COR-L47 (cell line): ENCODE data around the gene ANKRD61.
"Not testable (repeated sequence)": the region's sequence is repeated elsewhere in the genome, so short reads cannot be mapped to it uniquely, and the experiment has no call there.

ENCODE experiments used
- DNase-seq: peaks from one replicate; lab custom pipeline; 2025; lab: John Stamatoyannopoulos, UW

ANKRD61 gene

GRCh38 chr7:6030988-6031387 is at the start of gene ANKRD61:
TSS of gene ANKRD61 (plus strand) at chr7:6031376. CDS start at chr7:6031376, 0 bp downstream.
- DNase-seq = no peak

- DNase-seq = not testable (repeated sequence)
These were observed 44.1 kb upstream of the ANKRD61 start for GRCh38 chr7:5987061-5987460.

DNA sequence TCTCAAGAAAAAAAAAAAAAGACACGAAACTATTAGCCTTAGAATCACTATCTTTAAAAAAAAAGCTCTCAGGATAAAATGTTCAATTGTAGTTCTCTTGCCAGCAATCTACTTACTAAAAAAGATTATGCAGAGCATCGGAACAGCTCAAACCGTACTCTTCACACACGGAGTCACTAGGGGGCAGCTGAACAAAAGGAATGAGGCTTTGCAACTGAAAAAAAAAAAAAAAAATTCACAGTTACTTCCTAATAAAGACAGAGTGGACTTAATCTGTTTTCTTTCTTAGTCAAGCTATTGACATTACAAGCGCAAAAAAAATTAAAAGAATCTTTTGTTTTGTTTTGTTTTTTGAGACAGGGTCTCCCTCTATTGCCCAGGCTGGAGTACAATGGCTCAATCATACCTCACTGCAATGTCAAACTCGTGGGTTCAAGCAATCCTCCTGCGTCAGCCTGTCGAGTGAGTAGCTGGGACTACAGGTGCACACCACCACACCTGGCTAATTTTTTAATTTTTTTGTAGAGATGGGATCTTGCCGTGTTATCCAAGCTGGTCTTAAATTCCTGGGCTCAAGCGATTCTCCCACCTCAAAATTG is 33.9 kb upstream of the ANKRD61 start:
- DNase-seq = no peak

DNA sequence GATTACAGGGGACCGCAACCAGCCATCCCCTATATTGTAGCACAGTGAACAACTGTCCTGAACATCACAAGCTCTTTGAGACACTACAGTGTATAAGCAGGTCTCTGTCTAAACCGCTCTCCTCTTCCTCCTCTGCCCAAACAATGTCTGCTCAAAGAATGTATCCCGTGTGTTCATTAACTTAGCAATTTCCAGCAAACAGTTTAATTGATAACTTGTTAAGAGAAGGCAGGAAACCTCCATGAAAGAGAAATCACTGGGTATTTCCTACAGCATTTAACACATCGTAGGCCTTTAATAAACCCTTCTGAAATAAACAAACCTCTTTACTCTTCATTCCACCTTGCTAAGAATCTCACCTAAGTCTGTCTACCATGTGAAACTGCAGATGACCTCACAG is 23.8 kb upstream of the ANKRD61 start:
- DNase-seq = no peak

DNA sequence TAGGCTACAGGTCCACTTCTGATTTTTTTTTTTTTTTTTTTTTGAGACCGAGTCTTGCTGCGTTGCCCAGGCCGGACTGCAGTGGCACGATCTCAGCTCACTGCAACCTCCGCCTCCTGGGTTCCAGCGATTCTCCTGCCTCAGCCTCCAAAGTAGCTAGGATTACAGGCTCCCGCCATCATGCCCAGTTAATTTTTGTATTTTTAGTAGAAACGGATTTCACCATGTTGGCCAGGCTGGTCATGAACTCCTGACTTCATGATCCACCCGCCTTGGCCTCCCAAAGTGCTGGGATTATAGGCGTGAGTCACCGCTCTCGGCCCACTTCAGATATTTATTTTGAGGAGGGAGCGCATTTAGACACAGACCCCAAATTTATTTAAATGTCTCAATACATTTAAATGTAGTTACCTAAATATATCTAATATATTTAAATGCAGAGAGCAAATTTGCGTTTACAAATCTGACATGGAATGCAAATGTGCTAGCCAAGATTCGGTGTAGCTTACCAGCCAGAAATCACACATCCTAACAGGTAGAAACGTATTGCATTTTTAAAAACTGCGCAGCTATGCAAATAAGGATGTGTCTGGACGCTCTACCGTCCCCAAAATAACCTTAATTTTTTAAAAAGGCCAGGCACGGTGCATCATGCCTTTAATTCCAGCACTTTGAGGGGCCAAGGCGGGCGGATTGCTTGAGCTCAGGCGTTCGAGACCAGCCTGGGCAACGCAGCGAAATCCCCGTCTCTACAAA is 23.2 kb upstream of the ANKRD61 start:
- not testable (repeated sequence) for DNase-seq

GRCh38 chr7:6008668-6009611 is 22.2 kb upstream of the ANKRD61 start, which contains the start of the genes AIMP2 and PMS2:
TSS of gene AIMP2 (plus strand) at chr7:6009272. CDS start at chr7:6009364, 92 bp downstream.
TSS of gene PMS2 (minus strand) at chr7:6009049. CDS start at chr7:6009019, 30 bp downstream.
- peak; percentile 98 for DNase-seq

GRCh38 chr7:6010370-6010769 is 20.8 kb upstream of the ANKRD61 start:
- DNase-seq = not testable (repeated sequence)

- no peak for DNase-seq
These were observed 19.6 kb upstream of the ANKRD61 start for GRCh38 chr7:6011541-6011940.

DNA sequence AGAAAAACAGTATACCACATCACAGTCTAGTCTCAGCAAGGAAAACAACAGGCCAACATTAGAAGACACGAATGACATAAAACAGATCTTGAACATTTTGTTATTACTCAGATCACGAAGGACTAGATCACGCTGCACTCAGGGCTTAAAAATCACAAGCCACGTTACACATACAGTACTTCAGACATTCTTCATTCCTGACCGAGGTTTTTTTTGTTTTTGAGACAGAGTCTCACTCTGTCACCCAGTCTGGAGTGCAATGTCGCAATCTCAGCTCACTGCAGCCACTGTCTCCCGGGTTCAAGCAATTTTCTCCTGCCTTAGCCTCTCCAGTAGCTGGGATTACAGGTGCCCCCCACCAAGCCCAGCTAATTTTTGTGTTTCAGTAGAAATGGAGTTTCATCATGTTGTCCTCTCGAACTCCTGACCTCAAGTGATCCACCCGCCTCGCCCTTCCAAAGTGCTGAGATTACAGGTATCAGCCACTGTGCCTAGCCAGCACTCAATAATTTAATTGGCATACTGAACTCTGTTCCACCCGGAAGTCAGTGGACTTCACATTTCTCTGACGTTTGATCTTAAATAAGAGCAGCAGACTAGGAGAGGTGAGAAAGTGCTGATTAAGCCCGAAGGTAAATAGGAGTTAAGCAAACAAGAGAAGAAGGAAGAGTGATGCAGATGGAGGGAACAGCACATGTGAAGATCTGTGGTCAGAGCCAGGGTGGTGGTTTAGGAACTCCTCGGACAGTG is 18.6 kb upstream of the ANKRD61 start:
- DNase-seq = no peak

DNA sequence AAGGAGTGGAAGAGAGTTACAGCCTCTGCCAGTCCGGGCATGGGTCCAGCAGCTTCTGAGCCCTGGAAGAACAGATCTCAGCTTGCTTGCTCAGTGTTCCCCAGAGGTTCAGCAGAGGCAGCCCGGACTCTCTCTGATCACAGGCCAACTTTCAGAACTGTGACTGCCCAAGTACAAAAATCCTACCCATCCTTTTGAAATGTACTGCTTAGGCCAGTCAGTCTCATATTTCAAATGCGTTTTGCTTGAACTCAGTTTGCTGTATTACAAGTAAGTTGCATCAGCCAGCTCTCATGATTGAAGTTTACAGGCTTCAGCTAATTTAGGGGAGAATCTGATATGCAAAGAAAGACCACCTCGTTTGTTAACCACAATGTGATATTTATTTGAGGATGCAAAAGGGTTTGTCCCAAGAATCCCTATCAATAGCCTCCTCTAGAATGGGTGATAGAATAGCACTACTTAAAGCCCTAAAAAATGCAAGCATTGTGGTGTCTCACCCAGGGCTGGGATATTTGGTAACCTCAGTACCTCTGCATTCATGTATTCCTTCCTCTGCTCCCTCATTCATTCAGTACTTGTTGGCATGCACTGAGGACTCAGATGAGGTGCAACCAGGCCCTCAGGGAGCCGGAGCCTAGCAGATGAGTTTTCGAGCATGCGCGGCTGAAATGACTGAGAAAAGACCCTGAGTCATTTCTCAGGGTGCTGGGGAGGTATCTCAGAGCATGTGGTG is 15.1 kb upstream of the ANKRD61 start:
- DNase-seq = no peak

DNA sequence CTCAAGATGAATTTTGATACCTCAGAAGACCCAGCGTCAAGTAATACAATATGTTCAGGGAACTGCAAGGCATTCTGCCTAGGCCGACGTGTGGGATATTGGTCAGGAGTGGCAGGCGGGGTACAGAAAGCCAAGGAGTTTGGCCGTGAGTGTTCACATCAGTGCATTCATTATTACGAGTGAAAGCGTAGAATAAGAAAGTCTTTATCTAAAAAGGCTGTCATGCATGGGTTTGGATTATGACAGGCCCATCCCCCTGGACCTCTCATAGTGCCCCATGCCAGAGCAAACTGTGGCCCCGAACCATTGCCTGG is 14.6 kb upstream of the ANKRD61 start:
- DNase-seq = no peak

DNA sequence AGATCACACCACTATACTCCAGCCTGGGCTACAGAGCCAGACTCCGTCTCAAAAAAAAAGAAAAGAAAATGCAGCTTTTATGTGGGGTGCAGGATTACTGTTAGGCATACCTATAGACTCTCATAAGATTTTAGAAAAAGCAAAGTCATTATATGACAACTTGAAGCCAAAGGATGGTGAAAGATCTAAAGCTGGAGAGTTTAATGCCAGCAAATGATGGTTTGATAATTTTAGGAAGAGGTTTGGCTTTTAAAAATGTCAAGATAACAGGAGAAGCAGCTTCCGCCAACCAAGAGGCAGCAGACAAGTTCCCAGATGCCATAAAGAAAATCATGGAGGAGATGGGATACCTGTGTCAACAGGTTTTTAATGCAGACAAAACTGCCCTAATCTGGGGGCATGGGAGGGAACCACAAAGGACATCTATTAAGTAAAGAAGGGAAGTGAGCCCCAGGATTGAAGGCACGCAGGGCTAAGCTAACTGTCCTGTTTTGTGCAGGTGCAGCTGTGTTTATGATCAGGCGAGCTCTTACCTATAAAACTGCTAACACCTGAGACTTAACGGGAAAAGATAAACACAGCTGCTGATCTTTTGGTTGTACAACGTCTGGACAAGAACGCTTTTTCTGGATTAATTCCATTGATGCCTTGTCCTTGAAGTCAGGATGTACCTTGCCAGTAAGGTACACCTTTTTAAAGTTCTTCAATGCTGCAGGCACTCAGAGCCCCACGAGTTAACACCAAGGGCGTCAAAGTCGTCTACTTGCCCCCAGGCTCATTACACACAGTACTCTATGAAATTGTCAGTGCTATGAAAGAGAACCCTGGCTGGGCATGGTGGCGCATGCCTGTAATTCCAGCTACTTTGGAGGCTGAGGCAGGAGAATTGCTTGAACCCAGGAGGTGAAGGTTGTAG is 10.5 kb upstream of the ANKRD61 start:
- peak; percentile 47 for DNase-seq

GRCh38 chr7:6022707-6023106 is 8.5 kb upstream of the ANKRD61 start:
- no peak for DNase-seq

DNA sequence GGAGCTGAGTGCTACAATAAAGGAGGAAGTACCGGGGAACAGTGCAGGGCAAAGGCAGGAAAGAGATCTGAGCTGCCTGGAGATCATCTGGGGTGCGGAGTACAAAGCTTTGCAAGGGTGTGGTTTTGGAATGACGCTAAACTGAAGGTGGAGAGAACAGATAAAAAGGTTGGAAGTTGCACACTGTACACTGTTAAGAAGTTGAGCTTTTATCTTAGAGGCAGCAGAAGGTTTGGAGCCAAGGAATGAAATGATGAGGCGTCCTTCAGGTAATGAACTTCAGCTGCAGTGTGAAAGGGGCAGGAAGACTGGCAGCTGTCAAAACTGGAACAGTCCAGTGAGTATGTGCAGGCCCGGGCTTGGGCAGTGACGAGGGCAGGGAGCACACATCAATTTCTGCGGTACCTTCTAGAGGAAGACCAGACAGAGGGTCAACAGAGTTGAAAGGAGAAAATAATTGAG is 7.2 kb upstream of the ANKRD61 start:
- DNase-seq = no peak

- DNase-seq = peak; percentile 45
These were observed 5.0 kb upstream of the ANKRD61 start for GRCh38 chr7:6026011-6026819.

- no peak for DNase-seq
These were observed 4.3 kb upstream of the ANKRD61 start for GRCh38 chr7:6026820-6027311.

DNA sequence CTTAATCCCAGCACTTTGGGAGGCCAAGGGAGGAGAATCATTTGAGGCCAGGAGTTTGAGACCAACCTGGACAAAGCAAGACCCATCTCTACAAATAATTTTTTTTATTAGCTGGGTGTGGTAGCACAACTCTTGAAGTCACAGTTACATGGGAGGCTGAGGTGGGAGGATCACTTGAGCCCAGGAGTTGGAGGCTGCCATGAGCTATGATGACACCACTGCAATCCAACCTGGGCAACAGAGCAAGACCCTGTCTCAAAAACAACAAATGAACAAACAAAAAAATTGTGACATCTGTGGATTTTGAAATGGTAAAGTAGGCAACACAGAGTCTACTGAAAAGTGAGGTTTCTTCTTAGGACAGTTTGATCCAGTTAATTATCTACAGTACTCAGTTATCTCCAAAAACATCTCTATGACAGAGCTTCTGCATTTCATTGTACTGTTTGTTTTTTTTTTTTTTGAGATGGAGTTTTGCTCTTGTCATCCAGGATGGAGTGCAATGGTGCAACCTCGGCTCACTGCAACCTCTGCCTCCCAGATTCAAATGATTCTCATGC is 3.3 kb upstream of the ANKRD61 start:
- DNase-seq = no peak

GRCh38 chr7:6028563-6028962 is 2.6 kb upstream of the ANKRD61 start:
- no peak for DNase-seq

GRCh38 chr7:6031567-6031966 is 391 bp downstream of the ANKRD61 start:
- no peak for DNase-seq
